ENCODE measurements around the gene BAIAP3. TPM values are rescaled to one million over a fixed set of nuclear protein-coding genes. Genes with fewer than 3 reads are reported as not detected.

BAIAP3 gene, protein sequence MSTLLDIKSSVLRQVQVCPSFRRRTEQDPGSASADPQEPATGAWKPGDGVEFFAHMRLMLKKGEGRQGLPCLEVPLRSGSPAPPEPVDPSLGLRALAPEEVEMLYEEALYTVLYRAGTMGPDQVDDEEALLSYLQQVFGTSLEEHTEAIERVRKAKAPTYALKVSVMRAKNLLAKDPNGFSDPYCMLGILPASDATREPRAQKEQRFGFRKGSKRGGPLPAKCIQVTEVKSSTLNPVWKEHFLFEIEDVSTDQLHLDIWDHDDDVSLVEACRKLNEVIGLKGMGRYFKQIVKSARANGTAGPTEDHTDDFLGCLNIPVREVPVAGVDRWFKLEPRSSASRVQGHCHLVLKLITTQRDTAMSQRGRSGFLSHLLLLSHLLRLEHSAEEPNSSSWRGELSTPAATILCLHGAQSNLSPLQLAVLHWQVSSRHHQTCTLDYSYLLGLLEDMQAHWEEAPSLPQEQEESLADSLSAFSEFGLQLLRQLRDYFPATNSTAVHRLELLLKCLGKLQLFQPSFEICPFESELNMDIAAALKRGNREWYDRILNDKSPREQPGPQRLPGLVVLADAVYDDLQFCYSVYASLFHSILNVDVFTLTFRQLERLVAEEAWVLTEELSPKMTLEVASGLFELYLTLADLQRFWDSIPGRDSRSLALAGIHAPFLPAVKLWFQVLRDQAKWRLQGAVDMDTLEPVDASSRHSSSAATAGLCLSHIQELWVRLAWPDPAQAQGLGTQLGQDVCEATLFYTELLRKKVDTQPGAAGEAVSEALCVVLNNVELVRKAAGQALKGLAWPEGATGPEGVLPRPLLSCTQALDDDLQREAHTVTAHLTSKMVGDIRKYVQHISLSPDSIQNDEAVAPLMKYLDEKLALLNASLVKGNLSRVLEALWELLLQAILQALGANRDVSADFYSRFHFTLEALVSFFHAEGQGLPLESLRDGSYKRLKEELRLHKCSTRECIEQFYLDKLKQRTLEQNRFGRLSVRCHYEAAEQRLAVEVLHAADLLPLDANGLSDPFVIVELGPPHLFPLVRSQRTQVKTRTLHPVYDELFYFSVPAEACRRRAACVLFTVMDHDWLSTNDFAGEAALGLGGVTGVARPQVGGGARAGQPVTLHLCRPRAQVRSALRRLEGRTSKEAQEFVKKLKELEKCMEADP
- total RNA-seq, result 10 to 100 TPM in 4 of 9 donors, 1 to 10 TPM in 4, under 1 TPM in 1; 0.79 to 25.4 (median 7.8) TPM
- 100 to 1,000 TPM in 1 of 3 donors, 10 to 100 TPM in 2; 11.9 to 129 (median 20.7) TPM for polyA plus RNA-seq
- long read RNA-seq, donor 1, result 0 reads
- long read RNA-seq, donor 2, partial matches to known transcripts, result 0 of 1 reads
- long read RNA-seq, donor 2, other reads (novel, unspliced or antisense), result 0 of 1 reads
- long read RNA-seq, donor 3, result 0 reads
- long read RNA-seq, donor 4, partial matches to known transcripts, result 0 of 2 reads
- long read RNA-seq, donor 4, other reads (novel, unspliced or antisense), result 1 of 2 reads
- long read RNA-seq, donor 5, partial matches to known transcripts, result 4 of 12 reads
- long read RNA-seq, donor 5, other reads (novel, unspliced or antisense), result 3 of 12 reads
- long read RNA-seq, donor 6, full-length matches to known transcripts, result 6 of 14 reads
- long read RNA-seq, donor 6, partial matches to known transcripts, result 4 of 14 reads
- long read RNA-seq, donor 6, other reads (novel, unspliced or antisense), result 4 of 14 reads
- long read RNA-seq, donor 7, result 0 reads
- long read RNA-seq, donor 8, result 0 reads
- long read RNA-seq, donor 9, partial matches to known transcripts, result 18 of 18 reads
- long read RNA-seq, donor 9, other reads (novel, unspliced or antisense), result 0 of 18 reads
- long read RNA-seq, donor 10, result 0 reads

DNA sequence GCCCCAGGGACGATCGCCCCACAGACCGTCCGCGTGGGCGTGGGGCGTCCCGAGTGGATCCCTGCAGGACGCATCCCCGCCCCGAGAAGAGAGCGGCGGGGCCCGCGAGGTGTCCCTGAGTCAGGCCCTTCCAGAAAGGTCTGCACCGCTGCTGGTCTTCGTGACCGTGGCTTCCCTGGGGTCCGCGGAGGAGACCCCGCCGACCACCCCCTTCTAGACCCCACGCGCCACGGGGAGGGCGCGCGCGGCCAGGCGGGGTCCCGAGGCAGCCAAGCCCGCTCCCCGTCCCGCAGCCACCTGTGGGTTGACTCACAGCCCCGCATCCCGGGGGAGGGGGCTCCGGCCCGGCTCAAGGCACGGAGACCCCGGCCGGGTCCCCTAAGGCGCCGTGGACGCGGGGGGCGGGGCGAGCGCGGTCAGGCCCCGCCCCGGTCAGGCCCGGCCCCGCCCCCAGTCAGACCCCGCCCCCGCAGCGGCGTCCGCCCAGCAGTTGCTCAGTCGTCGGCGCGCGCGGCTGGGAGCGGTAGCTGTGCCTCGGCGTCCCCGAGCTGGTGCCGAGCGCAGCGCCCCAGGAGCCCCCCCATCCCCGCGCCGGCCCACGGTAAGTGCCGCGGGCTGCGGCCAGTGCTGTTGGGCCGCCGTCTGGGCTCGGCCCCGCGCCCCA is at the start of gene BAIAP3:
BAIAP3 (plus strand) TSS at position 497 of the 664 bp plus-strand sequence. CDS start 4,905 bp downstream, outside the sequence.
- Histone ChIP-seq H3K27me3 (peaks cover 9% of the 10 kb centered on the region), H3K4me3 (peak within 1 kb of the TSS in 1 of 4 donors; percentile 70)

DNA sequence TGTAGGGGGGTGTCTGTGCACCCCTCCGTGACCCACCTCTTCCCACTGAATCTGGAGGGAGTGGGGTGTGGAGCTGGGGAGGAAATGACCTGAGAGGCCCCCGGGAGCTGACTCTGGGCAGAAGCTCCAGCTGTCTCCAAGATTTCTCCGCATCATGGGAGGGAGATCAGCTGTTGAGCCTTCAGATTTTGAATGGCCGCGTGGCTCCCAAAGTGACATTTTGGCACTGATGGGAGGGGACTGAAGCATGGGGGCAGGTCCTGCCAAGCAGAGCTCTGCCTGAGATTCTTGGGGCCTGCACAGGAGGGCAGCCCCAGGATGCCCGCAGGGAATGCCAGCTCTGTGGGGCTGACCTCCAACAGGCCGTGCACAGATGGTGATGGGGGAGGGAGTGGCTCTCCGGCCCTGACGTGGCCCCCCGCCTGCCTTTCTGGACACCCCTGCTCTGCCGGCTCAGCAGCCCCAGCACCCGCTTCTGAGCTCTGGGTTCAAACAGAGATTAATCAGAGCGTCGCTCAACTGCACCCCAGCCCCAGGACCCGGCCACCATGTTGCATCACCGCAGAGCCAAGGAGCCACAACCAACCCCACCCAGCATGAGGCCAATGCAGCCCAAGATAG is 49.3 kb upstream of the BAIAP3 start:
- no peak for TF ChIP-seq POLR2A (IDR thresholded peaks at IDR 0.05)
- TF ChIP-seq, protein P1, sequence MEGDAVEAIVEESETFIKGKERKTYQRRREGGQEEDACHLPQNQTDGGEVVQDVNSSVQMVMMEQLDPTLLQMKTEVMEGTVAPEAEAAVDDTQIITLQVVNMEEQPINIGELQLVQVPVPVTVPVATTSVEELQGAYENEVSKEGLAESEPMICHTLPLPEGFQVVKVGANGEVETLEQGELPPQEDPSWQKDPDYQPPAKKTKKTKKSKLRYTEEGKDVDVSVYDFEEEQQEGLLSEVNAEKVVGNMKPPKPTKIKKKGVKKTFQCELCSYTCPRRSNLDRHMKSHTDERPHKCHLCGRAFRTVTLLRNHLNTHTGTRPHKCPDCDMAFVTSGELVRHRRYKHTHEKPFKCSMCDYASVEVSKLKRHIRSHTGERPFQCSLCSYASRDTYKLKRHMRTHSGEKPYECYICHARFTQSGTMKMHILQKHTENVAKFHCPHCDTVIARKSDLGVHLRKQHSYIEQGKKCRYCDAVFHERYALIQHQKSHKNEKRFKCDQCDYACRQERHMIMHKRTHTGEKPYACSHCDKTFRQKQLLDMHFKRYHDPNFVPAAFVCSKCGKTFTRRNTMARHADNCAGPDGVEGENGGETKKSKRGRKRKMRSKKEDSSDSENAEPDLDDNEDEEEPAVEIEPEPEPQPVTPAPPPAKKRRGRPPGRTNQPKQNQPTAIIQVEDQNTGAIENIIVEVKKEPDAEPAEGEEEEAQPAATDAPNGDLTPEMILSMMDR (IDR thresholded peaks at IDR 0.05), result no peak
- intact Hi-C loops (cut with DNase I), result no loop called here
- H3K36me3 ChIP-seq (replicated peaks in 1 of 2), result no peaks in the 10 kb centered on the region
- 70 to 84% (median 75%) methylated on average over 9 to 16 of the region's 16 CpGs; no CpG with 5 or more reads in 1 of the 4 donors for WGBS, 4 donors
- no peaks in the 10 kb centered on the region for H3K4me1 ChIP-seq (replicated peaks in 1 of 2)
- H3K27me3 ChIP-seq, result peaks cover 31% of the 10 kb centered on the region
- DNase-seq, result no peak
- H3K9me3 ChIP-seq (replicated peaks in 1 of 3), result no peaks in the 10 kb centered on the region
- H3K27ac ChIP-seq, result no peak overlapping the region
- H3K4me3 ChIP-seq, result no peak overlapping the region

More for the DNA sequence above, at the start of gene BAIAP3:
- no peaks in the 10 kb centered on the region for H3K9me3 ChIP-seq (replicated peaks in 1 of 3)
- intact Hi-C loops (cut with DNase I), result no loop called here
- peak within 1 kb of the TSS in 1 of 5 donors; percentile 71 for H3K27ac ChIP-seq
- H3K4me1 ChIP-seq (replicated peaks in 1 of 2), result peaks cover 10 to 32% of the 10 kb centered on the region in 2 donors
- no peaks in the 10 kb centered on the region for H3K36me3 ChIP-seq (replicated peaks in 1 of 2)
- WGBS, 4 donors, result 2 to 5% (median 4%) methylated on average over 20 to 79 of the region's 83 CpGs; no CpG with 5 or more reads in 1 of the 4 donors
- DNase-seq, result peak in 4 of 7 donors; percentile 53 to 73 (median 62)
- TF ChIP-seq, protein P1 (IDR thresholded peaks at IDR 0.05), result no peak
- peak; percentile 22 to 55 for TF ChIP-seq POLR2A (IDR thresholded peaks at IDR 0.05)
